Suppressor macrophage treated with lipopolysaccharide for 1 hour (primary cell): ENCODE measurements around the gene MAML2.

Source experiments
- DNase-seq, 3 donors: peaks; one replicate each; pipeline ENCODE4 v3.0.0-alpha.2; 2020 to 2022

MAML2 gene

DNA sequence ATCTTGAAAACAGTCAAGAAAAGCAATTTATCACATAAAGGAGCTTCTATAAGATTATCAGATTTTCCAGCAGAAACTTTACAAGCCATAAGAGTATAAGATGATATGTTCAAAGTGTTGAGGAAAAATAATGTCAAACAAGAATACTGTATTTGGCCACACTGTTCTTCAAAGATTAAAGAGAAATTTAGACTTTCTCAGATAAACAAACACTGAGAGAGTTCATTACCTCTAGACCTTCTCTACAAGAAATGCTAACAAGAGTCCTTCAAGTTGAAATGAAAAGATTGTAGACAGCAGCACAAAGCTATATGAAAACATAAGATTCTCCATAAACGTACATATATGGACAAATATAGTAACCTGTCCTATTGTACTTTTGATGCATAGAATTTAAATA, 411.1 kb downstream of the MAML2 start:
- DNase-seq = no peak

DNA sequence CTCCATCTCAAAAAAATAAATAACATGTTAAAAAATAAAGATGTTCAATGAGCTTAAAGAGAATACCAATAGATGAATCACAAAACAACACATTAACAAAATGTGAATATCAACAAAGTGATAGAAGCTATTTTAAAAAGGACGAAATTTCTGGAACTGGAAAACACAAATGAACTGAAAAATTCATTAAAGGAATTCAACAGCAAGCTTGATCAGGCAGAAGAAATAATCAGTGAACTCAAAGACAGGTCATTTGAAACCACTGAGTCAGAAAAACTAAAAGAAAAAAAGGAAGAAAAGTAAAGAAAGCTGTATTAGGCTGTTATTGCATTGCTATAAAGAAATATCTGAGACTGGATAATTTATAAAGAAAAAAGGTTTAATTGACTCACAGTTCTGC, 412.0 kb downstream of the MAML2 start:
- no peak for DNase-seq

DNA sequence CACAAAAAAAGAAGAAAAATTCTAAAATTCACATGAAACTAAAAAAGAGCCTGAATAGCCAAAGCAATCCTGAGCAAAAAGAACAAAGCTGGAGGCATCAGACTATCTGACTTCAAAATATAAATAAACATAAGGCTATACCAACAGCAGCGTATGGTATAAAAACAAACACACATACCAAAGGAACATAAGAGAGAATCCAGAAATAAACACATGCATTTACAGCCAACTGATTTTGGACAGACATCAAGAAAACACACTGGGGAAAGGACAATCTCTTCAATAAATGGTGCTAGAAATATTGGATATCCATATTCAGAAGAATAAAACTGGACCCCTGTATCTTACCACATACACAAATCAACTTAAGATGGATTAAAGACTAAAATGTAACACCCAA, 416.3 kb downstream of the MAML2 start:
- no peak for DNase-seq
